Measurements from ENCODE around the gene AP3S1.

The AP3S1 gene

GRCh38 chr5:115944501-115944900 lies 102.8 kb downstream of the AP3S1 start:
- DNase-seq, result no peak

- no peak for DNase-seq
Observed at GRCh38 chr5:115946655-115947054, 104.9 kb downstream of the AP3S1 start.

- DNase-seq, result no peak
Observed at GRCh38 chr5:115947260-115947659, 105.5 kb downstream of the AP3S1 start.

GRCh38 chr5:115948091-115948534 lies 106.4 kb downstream of the AP3S1 start:
- no peak for DNase-seq

- no peak for DNase-seq
Observed at GRCh38 chr5:115949096-115949495, 107.4 kb downstream of the AP3S1 start.

GRCh38 chr5:115952588-115952987 lies 110.9 kb downstream of the AP3S1 start:
- DNase-seq, result no peak

GRCh38 chr5:115954144-115954543 lies 112.4 kb downstream of the AP3S1 start:
- DNase-seq, result no peak

- no peak for DNase-seq
Observed at GRCh38 chr5:115956957-115957356, 115.2 kb downstream of the AP3S1 start.

GRCh38 chr5:115961381-115962238 lies 119.9 kb downstream of the AP3S1 start:
- DNase-seq, result no peak

GRCh38 chr5:115962239-115962564 lies 120.5 kb downstream of the AP3S1 start, which contains the start of gene LVRN:
LVRN (plus strand) TSS chr5:115962475; CDS start chr5:115962618, 143 bp downstream.
- no peak for DNase-seq

- DNase-seq, result no peak
Observed at GRCh38 chr5:115962565-115963402, 121.0 kb downstream of the AP3S1 start.

- DNase-seq, result no peak
Observed at GRCh38 chr5:115963566-115963965, 121.8 kb downstream of the AP3S1 start.
